WTC11 (cell line): ENCODE data around the gene PTCH1. TPM values are rescaled to one million over a fixed set of nuclear protein-coding genes. Genes with fewer than 3 reads are reported as not detected.

Experiments used
- ATAC-seq: fragments of 200-7000 bp; cut with Tn5 transposase; 2 replicates; pipeline ENCODE4 v1.10.0; 2021; ENCODE audit warnings: mild to moderate bottlenecking, moderate library complexity
- CTCF ChIA-PET: fragments of 300-600 bp; sonication (Branson Sonifier 250); formaldehyde crosslinking; loops from one replicate; lab custom pipeline; 2021; ENCODE audit warnings: antibody characterized with exemption; lab: Charles Lee
- POLR2A ChIA-PET: fragments of 350-600 bp; sonication (Branson Sonifier 250); formaldehyde crosslinking; loops from one replicate; lab custom pipeline; 2021; ENCODE audit warnings: antibody characterized with exemption; lab: Charles Lee
- DNase-seq: peaks from one replicate; pipeline ENCODE4 v3.0.0; 2021; ENCODE audit warnings: low spot score
- H3K27ac Mint-ChIP-seq: 2 replicates; pipeline ENCODE4 v1.8.0; 2021; ENCODE audit warnings: mixed read lengths
- H3K27me3 Mint-ChIP-seq: 2 replicates; pipeline ENCODE4 v1.8.0; 2021; ENCODE audit warnings: low read depth, mild to moderate bottlenecking, moderate library complexity, mixed read lengths
- H3K36me3 Mint-ChIP-seq: 2 replicates; pipeline ENCODE4 v1.8.0; 2021; ENCODE audit warnings: mixed read lengths
- H3K4me1 Mint-ChIP-seq: 2 replicates; pipeline ENCODE4 v1.8.0; 2022; ENCODE audit warnings: mixed read lengths
- H3K4me3 Mint-ChIP-seq: 2 replicates; pipeline ENCODE4 v1.8.0; 2021; ENCODE audit warnings: mild to moderate bottlenecking, moderate library complexity, mixed read lengths
- H3K9me3 Mint-ChIP-seq: 2 replicates; pipeline ENCODE4 v1.8.0; 2021; ENCODE audit warnings: mixed read lengths
- CBFB ChIP-seq: sonication (generic); formaldehyde crosslinking; IDR thresholded peaks from 2 replicates; pipeline ENCODE4 v1.8.1; 2022; ENCODE audit warnings: mild to moderate bottlenecking, low read depth, missing genetic modification reagents
- CDX4 ChIP-seq: fragments of 250-450 bp; sonication (Bioruptor Pico); IDR thresholded peaks from 2 replicates; pipeline ENCODE4 v1.9.0; 2021; ENCODE audit warnings: moderate library complexity, mild to moderate bottlenecking, inconsistent platforms, borderline replicate concordance
- CREM ChIP-seq: sonication (generic); formaldehyde crosslinking; IDR thresholded peaks from 2 replicates; pipeline ENCODE4 v1.8.1; 2022; ENCODE audit warnings: mild to moderate bottlenecking, missing genetic modification reagents, moderate library complexity
- FOXJ3 ChIP-seq: sonication (generic); formaldehyde crosslinking; IDR thresholded peaks from 2 replicates; pipeline ENCODE4 v1.9.0; 2021; ENCODE audit warnings: missing genetic modification reagents, mild to moderate bottlenecking, borderline replicate concordance
- FOXK1 ChIP-seq: sonication (generic); formaldehyde crosslinking; IDR thresholded peaks from 2 replicates; pipeline ENCODE4 v1.8.0; 2022; ENCODE audit warnings: mild to moderate bottlenecking, moderate library complexity, missing genetic modification reagents
- NFYB ChIP-seq: sonication (generic); formaldehyde crosslinking; conservative IDR thresholded peaks from 2 replicates; pipeline ENCODE4 v1.8.0; 2022; ENCODE audit warnings: low read depth, missing genetic modification reagents
- OVOL2 ChIP-seq: fragments of 250-450 bp; sonication (Bioruptor Pico); IDR thresholded peaks from 2 replicates; pipeline ENCODE4 v1.9.0; 2021; ENCODE audit warnings: mild to moderate bottlenecking, borderline replicate concordance
- RORB ChIP-seq: fragments of 250-450 bp; sonication (Bioruptor Pico); IDR thresholded peaks from 2 replicates; pipeline ENCODE4 v1.9.0; 2021; ENCODE audit warnings: mild to moderate bottlenecking
- SMAD3 ChIP-seq: sonication (generic); formaldehyde crosslinking; IDR thresholded peaks from 2 replicates; pipeline ENCODE4 v1.8.0; 2022; ENCODE audit warnings: missing genetic modification reagents, mild to moderate bottlenecking, borderline replicate concordance
- SOX15 ChIP-seq: fragments of 250-450 bp; sonication (Bioruptor Pico); IDR thresholded peaks from 2 replicates; pipeline ENCODE4 v1.9.0; 2021; ENCODE audit warnings: mild to moderate bottlenecking
- TEAD4 ChIP-seq: sonication (generic); formaldehyde crosslinking; IDR thresholded peaks from 2 replicates; pipeline ENCODE4 v1.8.0; 2022; ENCODE audit warnings: mild to moderate bottlenecking, missing genetic modification reagents
- TP53 ChIP-seq: sonication (generic); formaldehyde crosslinking; IDR thresholded peaks from 2 replicates; pipeline ENCODE4 v1.8.1; 2023; ENCODE audit warnings: mild to moderate bottlenecking, missing genetic modification reagents
- ZNF416 ChIP-seq: fragments of 250-450 bp; sonication (Bioruptor Pico); IDR thresholded peaks from 2 replicates; pipeline ENCODE4 v1.9.0; 2021; ENCODE audit warnings: mild to moderate bottlenecking, inconsistent platforms
- ZSCAN18 ChIP-seq: fragments of 250-450 bp; sonication (Bioruptor Pico); IDR thresholded peaks from 2 replicates; pipeline ENCODE4 v2.1.2; 2022; ENCODE audit warnings: mild to moderate bottlenecking, moderate library complexity
- total RNA-seq: library from RNA; stranded (reverse); gene quantifications from 3 replicates; pipeline ENCODE4 v1.2.3, GENCODE V29; 2021
- TF ChIP-seq, protein P1 (sequence below): sonication (generic); formaldehyde crosslinking; IDR thresholded peaks from 2 replicates; pipeline ENCODE4 v1.8.1; 2023; ENCODE audit warnings: mild to moderate bottlenecking, missing genetic modification reagents, borderline replicate concordance
- TF ChIP-seq, protein P2 (sequence below): fragments of 250-450 bp; sonication (Bioruptor Pico); IDR thresholded peaks from 2 replicates; pipeline ENCODE4 v1.9.0; 2021; ENCODE audit warnings: mild to moderate bottlenecking
- TF ChIP-seq, protein P3 (sequence below): sonication (generic); formaldehyde crosslinking; IDR thresholded peaks from 2 replicates; pipeline ENCODE4 v1.8.0; 2022; ENCODE audit warnings: mild to moderate bottlenecking, missing genetic modification reagents
- TF ChIP-seq, protein P4 (sequence below): sonication (generic); formaldehyde crosslinking; IDR thresholded peaks from 2 replicates; pipeline ENCODE4 v1.8.0; 2022; ENCODE audit warnings: mild to moderate bottlenecking, missing genetic modification reagents
- TF ChIP-seq, protein P5 (sequence below): fragments of 250-450 bp; sonication (Bioruptor Pico); IDR thresholded peaks from 2 replicates; pipeline ENCODE4 v1.8.0; 2021; ENCODE audit warnings: mild to moderate bottlenecking

Gene PTCH1
- total RNA-seq, 1 experiment from 2014 or later: 38.0 TPM

- H3K9me3 Mint-ChIP-seq: no peaks in the 10 kb centered on the region
- no peak overlapping the region for H3K4me3 Mint-ChIP-seq
- no peaks in the 10 kb centered on the region for H3K27me3 Mint-ChIP-seq
- no peak for TF ChIP-seq FOXK1 (CRISPR knock-in tag)
- TF ChIP-seq CBFB: no peak
- TF ChIP-seq, protein P1, sequence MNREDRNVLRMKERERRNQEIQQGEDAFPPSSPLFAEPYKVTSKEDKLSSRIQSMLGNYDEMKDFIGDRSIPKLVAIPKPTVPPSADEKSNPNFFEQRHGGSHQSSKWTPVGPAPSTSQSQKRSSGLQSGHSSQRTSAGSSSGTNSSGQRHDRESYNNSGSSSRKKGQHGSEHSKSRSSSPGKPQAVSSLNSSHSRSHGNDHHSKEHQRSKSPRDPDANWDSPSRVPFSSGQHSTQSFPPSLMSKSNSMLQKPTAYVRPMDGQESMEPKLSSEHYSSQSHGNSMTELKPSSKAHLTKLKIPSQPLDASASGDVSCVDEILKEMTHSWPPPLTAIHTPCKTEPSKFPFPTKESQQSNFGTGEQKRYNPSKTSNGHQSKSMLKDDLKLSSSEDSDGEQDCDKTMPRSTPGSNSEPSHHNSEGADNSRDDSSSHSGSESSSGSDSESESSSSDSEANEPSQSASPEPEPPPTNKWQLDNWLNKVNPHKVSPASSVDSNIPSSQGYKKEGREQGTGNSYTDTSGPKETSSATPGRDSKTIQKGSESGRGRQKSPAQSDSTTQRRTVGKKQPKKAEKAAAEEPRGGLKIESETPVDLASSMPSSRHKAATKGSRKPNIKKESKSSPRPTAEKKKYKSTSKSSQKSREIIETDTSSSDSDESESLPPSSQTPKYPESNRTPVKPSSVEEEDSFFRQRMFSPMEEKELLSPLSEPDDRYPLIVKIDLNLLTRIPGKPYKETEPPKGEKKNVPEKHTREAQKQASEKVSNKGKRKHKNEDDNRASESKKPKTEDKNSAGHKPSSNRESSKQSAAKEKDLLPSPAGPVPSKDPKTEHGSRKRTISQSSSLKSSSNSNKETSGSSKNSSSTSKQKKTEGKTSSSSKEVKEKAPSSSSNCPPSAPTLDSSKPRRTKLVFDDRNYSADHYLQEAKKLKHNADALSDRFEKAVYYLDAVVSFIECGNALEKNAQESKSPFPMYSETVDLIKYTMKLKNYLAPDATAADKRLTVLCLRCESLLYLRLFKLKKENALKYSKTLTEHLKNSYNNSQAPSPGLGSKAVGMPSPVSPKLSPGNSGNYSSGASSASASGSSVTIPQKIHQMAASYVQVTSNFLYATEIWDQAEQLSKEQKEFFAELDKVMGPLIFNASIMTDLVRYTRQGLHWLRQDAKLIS (CRISPR knock-in tag): no peak
- no peak for TF ChIP-seq RORB
- TF ChIP-seq FOXJ3 (CRISPR knock-in tag): no peak
- TF ChIP-seq, protein P2, sequence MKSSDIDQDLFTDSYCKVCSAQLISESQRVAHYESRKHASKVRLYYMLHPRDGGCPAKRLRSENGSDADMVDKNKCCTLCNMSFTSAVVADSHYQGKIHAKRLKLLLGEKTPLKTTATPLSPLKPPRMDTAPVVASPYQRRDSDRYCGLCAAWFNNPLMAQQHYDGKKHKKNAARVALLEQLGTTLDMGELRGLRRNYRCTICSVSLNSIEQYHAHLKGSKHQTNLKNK (CRISPR knock-in tag): no peak
- TF ChIP-seq OVOL2 (CRISPR knock-in tag): no peak
- H3K27ac Mint-ChIP-seq: peak overlapping the region; percentile 86; the same call in 1 of the 2 replicates
- no peak for DNase-seq
- CTCF ChIA-PET: no interaction called here
- POLR2A ChIA-PET: no interaction called here
- H3K4me1 Mint-ChIP-seq: peaks cover 41% of the 10 kb centered on the region
- peaks cover 79% of the 10 kb centered on the region for H3K36me3 Mint-ChIP-seq
- no peak for ATAC-seq
These were observed 56.1 kb downstream of the PTCH1 start for GRCh38 chr9:95460518-95461164.

DNA sequence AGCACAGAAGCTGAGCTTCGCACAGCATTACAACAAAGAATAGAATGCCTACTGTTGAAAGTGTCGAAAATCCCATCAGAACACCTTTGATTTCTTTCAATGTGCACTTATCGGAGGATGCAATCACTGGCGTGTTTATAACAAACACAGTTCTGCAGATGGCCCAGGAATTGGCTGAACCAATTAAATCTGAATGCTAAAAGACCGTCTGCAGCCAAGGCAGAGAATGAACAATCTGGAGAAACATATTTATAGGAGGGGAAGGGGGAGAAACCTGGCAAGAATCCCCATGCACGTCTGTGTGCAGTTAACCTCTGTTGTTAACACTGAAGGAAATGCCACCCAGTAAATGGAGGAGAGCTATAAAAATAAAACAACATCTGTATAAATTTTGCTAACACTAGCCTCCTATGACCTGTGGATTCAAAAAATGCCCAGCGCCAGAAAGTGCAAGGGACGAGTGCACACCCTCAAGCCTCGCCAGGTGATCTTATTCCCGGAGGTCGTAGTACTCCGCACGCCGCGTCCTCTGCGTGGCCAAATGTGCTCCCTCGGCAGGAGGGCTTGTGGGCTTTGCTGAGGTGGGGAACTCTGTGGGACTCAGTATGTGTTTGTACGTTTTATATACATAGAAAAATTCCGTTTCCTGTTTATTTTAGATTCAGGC, 56.8 kb downstream of the PTCH1 start:
- POLR2A ChIA-PET: no interaction called here
- Mint-ChIP-seq H3K36me3 (peaks cover 79% of the 10 kb centered on the region), H3K27me3 (no peaks in the 10 kb centered on the region)
- TF ChIP-seq, protein P3, sequence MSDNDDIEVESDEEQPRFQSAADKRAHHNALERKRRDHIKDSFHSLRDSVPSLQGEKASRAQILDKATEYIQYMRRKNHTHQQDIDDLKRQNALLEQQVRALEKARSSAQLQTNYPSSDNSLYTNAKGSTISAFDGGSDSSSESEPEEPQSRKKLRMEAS: no peak
- no peak for TF ChIP-seq CREM (CRISPR knock-in tag)
- no peak for TF ChIP-seq RORB
- TF ChIP-seq TEAD4 (CRISPR knock-in tag): no peak
- no peak for TF ChIP-seq SMAD3 (CRISPR knock-in tag)
- TF ChIP-seq, protein P4, sequence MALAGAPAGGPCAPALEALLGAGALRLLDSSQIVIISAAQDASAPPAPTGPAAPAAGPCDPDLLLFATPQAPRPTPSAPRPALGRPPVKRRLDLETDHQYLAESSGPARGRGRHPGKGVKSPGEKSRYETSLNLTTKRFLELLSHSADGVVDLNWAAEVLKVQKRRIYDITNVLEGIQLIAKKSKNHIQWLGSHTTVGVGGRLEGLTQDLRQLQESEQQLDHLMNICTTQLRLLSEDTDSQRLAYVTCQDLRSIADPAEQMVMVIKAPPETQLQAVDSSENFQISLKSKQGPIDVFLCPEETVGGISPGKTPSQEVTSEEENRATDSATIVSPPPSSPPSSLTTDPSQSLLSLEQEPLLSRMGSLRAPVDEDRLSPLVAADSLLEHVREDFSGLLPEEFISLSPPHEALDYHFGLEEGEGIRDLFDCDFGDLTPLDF (CRISPR knock-in tag): no peak
- no peak for TF ChIP-seq TP53 (CRISPR knock-in tag)
- no peak for TF ChIP-seq CDX4 (CRISPR knock-in tag)
- TF ChIP-seq SOX15 (CRISPR knock-in tag): no peak
- TF ChIP-seq, protein P5, sequence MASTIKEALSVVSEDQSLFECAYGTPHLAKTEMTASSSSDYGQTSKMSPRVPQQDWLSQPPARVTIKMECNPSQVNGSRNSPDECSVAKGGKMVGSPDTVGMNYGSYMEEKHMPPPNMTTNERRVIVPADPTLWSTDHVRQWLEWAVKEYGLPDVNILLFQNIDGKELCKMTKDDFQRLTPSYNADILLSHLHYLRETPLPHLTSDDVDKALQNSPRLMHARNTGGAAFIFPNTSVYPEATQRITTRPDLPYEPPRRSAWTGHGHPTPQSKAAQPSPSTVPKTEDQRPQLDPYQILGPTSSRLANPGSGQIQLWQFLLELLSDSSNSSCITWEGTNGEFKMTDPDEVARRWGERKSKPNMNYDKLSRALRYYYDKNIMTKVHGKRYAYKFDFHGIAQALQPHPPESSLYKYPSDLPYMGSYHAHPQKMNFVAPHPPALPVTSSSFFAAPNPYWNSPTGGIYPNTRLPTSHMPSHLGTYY (CRISPR knock-in tag): no peak
- TF ChIP-seq NFYB (CRISPR knock-in tag): no peak
- TF ChIP-seq ZSCAN18 (CRISPR knock-in tag): no peak
- no peak for TF ChIP-seq ZNF416 (CRISPR knock-in tag)
- TF ChIP-seq, all 79 proteins: peak for 0
- peak overlapping the region; percentile 63 for H3K27ac Mint-ChIP-seq
- CTCF ChIA-PET: no interaction called here
- no peaks in the 10 kb centered on the region for H3K9me3 Mint-ChIP-seq
- H3K4me3 Mint-ChIP-seq: no peak overlapping the region
- no peak for ATAC-seq
- DNase-seq: no peak
- peaks cover 46% of the 10 kb centered on the region for H3K4me1 Mint-ChIP-seq
